ENCODE results near the gene COPZ2. TPM values are rescaled to one million over a fixed set of nuclear protein-coding genes. Genes with fewer than 3 reads are reported as not detected.

The COPZ2 gene
- total RNA-seq, 1 donor from 2014 or later, result 39.7 TPM

GRCh38 chr17:48051706-48052486 lies 14.3 kb upstream of the COPZ2 start:
- peaks cover 21 to 44% (median 38%) of the 10 kb centered on the region in 3 donors for H3K36me3 ChIP-seq (ENCODE audit: control insufficient read depth in 3 of 3, insufficient read depth in 3 of 3, low read length in 3 of 3)
- H3K27me3 ChIP-seq (ENCODE audit: control insufficient read depth in 3 of 3, insufficient read depth in 3 of 3, low read length in 3 of 3), result no peaks in the 10 kb centered on the region
- peak overlapping the region; percentile 89 to 100 (median 95) for H3K9ac ChIP-seq (ENCODE audit: low read depth in 1 of 3, low read length in 3 of 3)
- peak overlapping the region; percentile 94 to 99 (median 99) for H3K4me3 ChIP-seq (ENCODE audit: low read length in 3 of 3)
- no peaks in the 10 kb centered on the region for H3K9me3 ChIP-seq (ENCODE audit: control insufficient read depth in 3 of 3, low read length in 3 of 3)
- H3K27ac ChIP-seq (ENCODE audit: low read depth, low read length), result peak overlapping the region; percentile 99
- peaks cover 66 to 73% (median 73%) of the 10 kb centered on the region in 3 donors for H3K4me1 ChIP-seq (ENCODE audit: control insufficient read depth in 3 of 3, insufficient read depth in 3 of 3, low read length in 3 of 3)

- peak overlapping the region; percentile 89 to 100 (median 95) for H3K9ac ChIP-seq (ENCODE audit: low read depth in 1 of 3, low read length in 3 of 3)
- H3K27me3 ChIP-seq (ENCODE audit: control insufficient read depth in 3 of 3, insufficient read depth in 3 of 3, low read length in 3 of 3), result no peaks in the 10 kb centered on the region
- peak overlapping the region; percentile 99 for H3K27ac ChIP-seq (ENCODE audit: low read depth, low read length)
- H3K36me3 ChIP-seq (ENCODE audit: control insufficient read depth in 3 of 3, insufficient read depth in 3 of 3, low read length in 3 of 3), result peaks cover 15 to 37% (median 32%) of the 10 kb centered on the region in 3 donors
- no peaks in the 10 kb centered on the region for H3K9me3 ChIP-seq (ENCODE audit: control insufficient read depth in 3 of 3, low read length in 3 of 3)
- H3K4me1 ChIP-seq (ENCODE audit: control insufficient read depth in 3 of 3, insufficient read depth in 3 of 3, low read length in 3 of 3), result peaks cover 66 to 73% (median 73%) of the 10 kb centered on the region in 3 donors
- peak overlapping the region; percentile 94 to 99 (median 99) for H3K4me3 ChIP-seq (ENCODE audit: low read length in 3 of 3)
These were observed 13.7 kb upstream of the COPZ2 start for GRCh38 chr17:48051283-48051682.

GRCh38 chr17:48048384-48049126 lies 11.0 kb upstream of the COPZ2 start:
- peak overlapping the region; percentile 88 to 100 (median 95) for H3K9ac ChIP-seq (ENCODE audit: low read depth in 1 of 3, low read length in 3 of 3)
- peak overlapping the region; percentile 94 to 99 (median 99) for H3K4me3 ChIP-seq (ENCODE audit: low read length in 3 of 3)
- H3K9me3 ChIP-seq (ENCODE audit: control insufficient read depth in 3 of 3, low read length in 3 of 3), result no peaks in the 10 kb centered on the region
- H3K4me1 ChIP-seq (ENCODE audit: control insufficient read depth in 3 of 3, insufficient read depth in 3 of 3, low read length in 3 of 3), result peaks cover 57 to 66% (median 65%) of the 10 kb centered on the region in 3 donors
- H3K36me3 ChIP-seq (ENCODE audit: control insufficient read depth in 3 of 3, insufficient read depth in 3 of 3, low read length in 3 of 3), result peaks cover 6 to 23% (median 17%) of the 10 kb centered on the region in 3 donors
- no peaks in the 10 kb centered on the region for H3K27me3 ChIP-seq (ENCODE audit: control insufficient read depth in 3 of 3, insufficient read depth in 3 of 3, low read length in 3 of 3)
- peak overlapping the region; percentile 99 for H3K27ac ChIP-seq (ENCODE audit: low read depth, low read length)

DNA sequence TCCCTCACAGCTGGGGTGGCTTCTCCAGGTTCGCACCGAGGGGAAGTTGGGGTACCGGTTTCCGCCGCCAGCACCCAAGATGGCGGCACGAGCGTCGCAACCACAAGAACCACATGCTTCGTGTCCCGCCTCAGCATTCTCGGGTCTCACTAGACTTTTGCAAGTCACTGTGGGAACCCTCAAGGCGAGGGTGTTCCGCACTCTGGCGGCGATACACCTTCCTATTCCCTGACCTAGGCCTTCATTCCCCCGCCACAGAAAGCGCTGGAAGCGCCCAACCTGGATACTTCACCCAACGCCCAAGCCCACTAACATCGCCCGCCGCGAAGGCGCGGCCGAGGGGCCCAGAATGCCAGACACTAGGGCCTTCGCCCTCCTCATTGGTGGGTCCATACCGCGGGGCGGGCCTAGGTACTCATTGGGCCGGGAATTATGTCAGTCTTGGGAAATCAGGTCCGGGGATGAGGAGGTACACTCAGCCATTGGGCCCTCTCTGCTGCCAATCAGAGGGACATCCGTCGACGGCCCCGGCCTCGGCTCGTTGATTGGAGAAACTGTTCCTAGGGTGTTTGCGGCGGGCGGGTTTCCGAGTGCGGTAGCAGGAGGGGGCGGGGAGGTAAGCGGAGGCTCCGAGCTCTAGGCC lies 10.3 kb upstream of the COPZ2 start, which contains the start of gene NFE2L1:
TSS of gene NFE2L1 (plus strand) at position 619 of the 643 bp plus-strand sequence. CDS start 2,760 bp downstream, outside the sequence.
- Histone ChIP-seq H3K27ac (ENCODE audit: low read depth, low read length) (peak within 1 kb of the TSS; percentile 99), H3K4me3 (ENCODE audit: low read length in 3 of 3) (peak within 1 kb of the TSS; percentile 97 to 99 (median 99)), H3K4me1 (ENCODE audit: control insufficient read depth in 3 of 3, insufficient read depth in 3 of 3, low read length in 3 of 3) (peaks cover 50 to 66% (median 58%) of the 10 kb centered on the region in 3 donors), H3K9ac (ENCODE audit: low read depth in 1 of 3, low read length in 3 of 3) (peak within 1 kb of the TSS; percentile 90 to 100 (median 95)), H3K9me3 (ENCODE audit: control insufficient read depth in 3 of 3, low read length in 3 of 3) (no peaks in the 10 kb centered on the region), H3K36me3 (ENCODE audit: control insufficient read depth in 3 of 3, insufficient read depth in 3 of 3, low read length in 3 of 3) (peaks cover 6 to 21% (median 17%) of the 10 kb centered on the region in 3 donors), H3K27me3 (ENCODE audit: control insufficient read depth in 3 of 3, insufficient read depth in 3 of 3, low read length in 3 of 3) (no peaks in the 10 kb centered on the region)

GRCh38 chr17:48047113-48047740 lies 9.6 kb upstream of the COPZ2 start:
- Histone ChIP-seq H3K4me3 (ENCODE audit: low read length in 3 of 3) (peak overlapping the region; percentile 86 to 97 (median 93)), H3K27ac (ENCODE audit: low read depth, low read length) (peak overlapping the region; percentile 99), H3K27me3 (ENCODE audit: control insufficient read depth in 3 of 3, insufficient read depth in 3 of 3, low read length in 3 of 3) (no peaks in the 10 kb centered on the region), H3K36me3 (ENCODE audit: control insufficient read depth in 3 of 3, insufficient read depth in 3 of 3, low read length in 3 of 3) (peaks cover 6 to 16% (median 11%) of the 10 kb centered on the region in 3 donors), H3K9me3 (ENCODE audit: control insufficient read depth in 3 of 3, low read length in 3 of 3) (no peaks in the 10 kb centered on the region), H3K9ac (ENCODE audit: low read depth in 1 of 3, low read length in 3 of 3) (peak overlapping the region; percentile 90 to 95 (median 94)), H3K4me1 (ENCODE audit: control insufficient read depth in 3 of 3, insufficient read depth in 3 of 3, low read length in 3 of 3) (peaks cover 44 to 63% (median 52%) of the 10 kb centered on the region in 3 donors)

GRCh38 chr17:48046296-48046695 lies 8.7 kb upstream of the COPZ2 start:
- Histone ChIP-seq H3K36me3 (ENCODE audit: control insufficient read depth in 3 of 3, insufficient read depth in 3 of 3, low read length in 3 of 3) (peaks cover 5 to 9% (median 6%) of the 10 kb centered on the region in 3 donors), H3K9ac (ENCODE audit: low read depth in 1 of 3, low read length in 3 of 3) (peak overlapping the region; percentile 66 to 95 (median 94)), H3K27ac (ENCODE audit: low read depth, low read length) (peak overlapping the region; percentile 99), H3K4me3 (ENCODE audit: low read length in 3 of 3) (peak overlapping the region; percentile 86 to 97 (median 93)), H3K4me1 (ENCODE audit: control insufficient read depth in 3 of 3, insufficient read depth in 3 of 3, low read length in 3 of 3) (peaks cover 35 to 54% (median 43%) of the 10 kb centered on the region in 3 donors), H3K27me3 (ENCODE audit: control insufficient read depth in 3 of 3, insufficient read depth in 3 of 3, low read length in 3 of 3) (no peaks in the 10 kb centered on the region), H3K9me3 (ENCODE audit: control insufficient read depth in 3 of 3, low read length in 3 of 3) (no peaks in the 10 kb centered on the region)

GRCh38 chr17:48045316-48046001 lies 7.9 kb upstream of the COPZ2 start:
- peaks cover 0 to 2% (median 0%) of the 10 kb centered on the region in 3 donors for H3K36me3 ChIP-seq (ENCODE audit: control insufficient read depth in 3 of 3, insufficient read depth in 3 of 3, low read length in 3 of 3)
- peak overlapping the region; percentile 99 for H3K27ac ChIP-seq (ENCODE audit: low read depth, low read length)
- H3K4me3 ChIP-seq (ENCODE audit: low read length in 3 of 3), result peak overlapping the region; percentile 22 to 86 (median 46)
- H3K27me3 ChIP-seq (ENCODE audit: control insufficient read depth in 3 of 3, insufficient read depth in 3 of 3, low read length in 3 of 3), result no peaks in the 10 kb centered on the region
- H3K4me1 ChIP-seq (ENCODE audit: control insufficient read depth in 3 of 3, insufficient read depth in 3 of 3, low read length in 3 of 3), result peaks cover 26 to 45% (median 34%) of the 10 kb centered on the region in 3 donors
- H3K9ac ChIP-seq (ENCODE audit: low read depth in 1 of 3, low read length in 3 of 3), result peak overlapping the region; percentile 71 to 95 (median 94)
- no peaks in the 10 kb centered on the region for H3K9me3 ChIP-seq (ENCODE audit: control insufficient read depth in 3 of 3, low read length in 3 of 3)

DNA sequence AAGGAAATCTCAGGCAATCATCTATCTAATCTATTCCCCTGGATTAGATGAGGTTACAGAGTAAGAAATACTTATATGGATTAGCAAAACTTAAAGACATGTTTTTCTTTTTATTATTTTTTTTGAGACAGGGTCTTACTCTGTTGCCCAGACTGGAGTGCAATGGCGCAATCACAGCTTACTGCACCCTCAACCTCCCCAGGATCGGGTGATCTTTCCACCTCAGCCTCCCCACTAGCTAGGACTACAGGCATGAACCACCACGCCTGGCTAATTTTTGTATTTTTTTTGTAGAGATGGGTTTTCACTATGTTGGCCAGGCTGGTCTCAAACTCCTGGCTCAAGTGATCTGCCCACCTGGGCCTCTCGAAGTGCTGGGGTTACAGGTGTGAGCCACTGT lies 7.3 kb upstream of the COPZ2 start:
- no peaks in the 10 kb centered on the region for H3K9me3 ChIP-seq (ENCODE audit: control insufficient read depth in 3 of 3, low read length in 3 of 3)
- H3K9ac ChIP-seq (ENCODE audit: low read depth in 1 of 3, low read length in 3 of 3), result peak overlapping the region in 2 of 3 donors; percentile 84 to 94
- no peaks in the 10 kb centered on the region for H3K27me3 ChIP-seq (ENCODE audit: control insufficient read depth in 3 of 3, insufficient read depth in 3 of 3, low read length in 3 of 3)
- H3K27ac ChIP-seq (ENCODE audit: low read depth, low read length), result peak overlapping the region; percentile 99
- peaks cover 0 to 2% (median 0%) of the 10 kb centered on the region in 3 donors for H3K36me3 ChIP-seq (ENCODE audit: control insufficient read depth in 3 of 3, insufficient read depth in 3 of 3, low read length in 3 of 3)
- no peak overlapping the region for H3K4me3 ChIP-seq (ENCODE audit: low read length in 3 of 3)
- peaks cover 24 to 43% (median 30%) of the 10 kb centered on the region in 3 donors for H3K4me1 ChIP-seq (ENCODE audit: control insufficient read depth in 3 of 3, insufficient read depth in 3 of 3, low read length in 3 of 3)
